GM23338 (cell line): ENCODE results near the gene TMA16. TPM values are rescaled to one million over a fixed set of nuclear protein-coding genes. Genes with fewer than 3 reads are reported as not detected.

Experiments
- ATAC-seq: fragments of 200-7000 bp; cut with Tn5 transposase; 3 replicates; pipeline ENCODE4 v1.9.1; 2020
- DNase-seq: peaks from one replicate; pipeline ENCODE4 v3.0.0-alpha.2; 2015; ENCODE audit warnings: low spot score
- H2AFZ ChIP-seq: fragments of 200-600 bp; sonication (generic); 2 replicates; pipeline ENCODE4 v1.8.0; 2016; ENCODE audit warnings: antibody characterized with exemption, mild to moderate bottlenecking, moderate library complexity
- H3F3A ChIP-seq: fragments of 200-600 bp; sonication (generic); replicated peaks from 2 replicates; pipeline ENCODE4 v1.8.0; 2017; ENCODE audit warnings: antibody characterized with exemption, mixed run types, low read depth
- H3K27ac ChIP-seq: fragments of 200-600 bp; sonication (generic); 2 replicates; pipeline ENCODE4 v1.6.1; 2016; ENCODE audit warnings: low read depth
- H3K27me3 ChIP-seq: fragments of 200-600 bp; sonication (generic); 2 replicates; pipeline ENCODE4 v1.8.0; 2016; ENCODE audit warnings: mild to moderate bottlenecking, mixed run types, moderate library complexity; ENCODE audit not compliant: insufficient read depth
- H3K36me3 ChIP-seq: fragments of 200-600 bp; sonication (generic); 2 replicates; pipeline ENCODE4 v1.8.0; 2016; ENCODE audit warnings: mild to moderate bottlenecking; ENCODE audit not compliant: insufficient read depth
- H3K4me1 ChIP-seq: fragments of 200-600 bp; sonication (generic); 2 replicates; pipeline ENCODE4 v1.8.0; 2016; ENCODE audit warnings: mild to moderate bottlenecking, moderate library complexity; ENCODE audit not compliant: insufficient read depth
- H3K4me2 ChIP-seq: fragments of 200-600 bp; sonication (generic); 2 replicates; pipeline ENCODE4 v1.7.1; 2017; ENCODE audit warnings: mixed run types
- H3K4me3 ChIP-seq: fragments of 200-600 bp; sonication (generic); 2 replicates; pipeline ENCODE4 v1.6.1; 2016; ENCODE audit warnings: mixed run types
- H3K79me2 ChIP-seq: fragments of 200-600 bp; sonication (generic); replicated peaks from 2 replicates; pipeline ENCODE4 v1.8.0; 2017; ENCODE audit warnings: mild to moderate bottlenecking; ENCODE audit not compliant: insufficient read depth
- H3K9me2 ChIP-seq: fragments of 200-600 bp; sonication (generic); 2 replicates; pipeline ENCODE4 v1.8.0; 2017; ENCODE audit not compliant: insufficient read depth
- H4K20me1 ChIP-seq: fragments of 200-600 bp; sonication (generic); replicated peaks from 2 replicates; pipeline ENCODE4 v1.8.0; 2017; ENCODE audit warnings: mild to moderate bottlenecking; ENCODE audit not compliant: insufficient read depth
- H3K27ac Mint-ChIP-seq: 2 replicates; pipeline ENCODE4 v1.8.0; 2020; ENCODE audit warnings: inconsistent platforms, mild to moderate bottlenecking, moderate library complexity, mixed read lengths
- H3K27me3 Mint-ChIP-seq: 3 replicates; pipeline ENCODE4 v1.8.0; 2022; ENCODE audit warnings: low read depth, mild to moderate bottlenecking, moderate library complexity, mixed read lengths, inconsistent platforms; ENCODE audit not compliant: insufficient read depth, poor library complexity
- H3K36me3 Mint-ChIP-seq: 3 replicates; pipeline ENCODE4 v1.8.0; 2021; ENCODE audit warnings: low read depth, mild to moderate bottlenecking, inconsistent platforms, moderate library complexity, mixed read lengths
- H3K4me1 Mint-ChIP-seq: 3 replicates; pipeline ENCODE4 v1.8.0; 2020; ENCODE audit warnings: mild to moderate bottlenecking, inconsistent platforms, mixed read lengths
- H3K4me3 Mint-ChIP-seq: 3 replicates; pipeline ENCODE4 v1.8.0; 2021; ENCODE audit warnings: moderate library complexity, mild to moderate bottlenecking, inconsistent platforms, mixed read lengths
- H3K9me3 Mint-ChIP-seq: 3 replicates; pipeline ENCODE4 v1.8.0; 2020; ENCODE audit warnings: moderate library complexity, mild to moderate bottlenecking, inconsistent platforms, mixed read lengths
- polyA plus RNA-seq: library from polyadenylated mRNA; unstranded; fragments of >200 nt; fragmentation: Nextera tagmentation; extraction: Ambion mirVana; gene quantifications from 2 replicates; pipeline ENCODE4 v1.2.1, GENCODE V29; 2016
- total RNA-seq: library from RNA; depleted of rRNA; stranded (reverse); fragments of >200 nt; shearing (Covaris generic); gene quantifications from 2 replicates; pipeline ENCODE4 v1.2.3, GENCODE V29; 2014
- TF ChIP-seq, protein P1 (sequence below): fragments of 250-450 bp; sonication (Bioruptor Pico); IDR thresholded peaks from 2 replicates; pipeline ENCODE4 v1.5.0; 2020; ENCODE audit warnings: mild to moderate bottlenecking, moderate library complexity
- TF ChIP-seq, protein P2 (sequence below), 2 experiments: fragments of 200-600 bp in 1 of 2; sonication (generic) in 1 of 2; conservative IDR thresholded peaks; 2 replicates each; pipeline versions ENCODE4 v1.5.1 to v1.6.1; 2016 to 2017; ENCODE audit warnings: antibody characterized with exemption in 2 of 2, low read depth in 2 of 2, mild to moderate bottlenecking in 2 of 2, moderate library complexity in 1 of 2

Gene TMA16
- total and polyA plus RNA-seq, 2 experiments from 2014 or later: 46.4 to 96.1 TPM

- Histone ChIP-seq H3K36me3 (no peaks in the 10 kb centered on the region), H3F3A (no peaks in the 10 kb centered on the region), H2AFZ (no peak overlapping the region), H3K9me2 (no peaks in the 10 kb centered on the region), H3K4me1 (no peaks in the 10 kb centered on the region), H3K27ac (no peak overlapping the region), H3K4me3 (no peak overlapping the region), H4K20me1 (no peaks in the 10 kb centered on the region), H3K79me2 (no peaks in the 10 kb centered on the region), H3K27me3 (no peaks in the 10 kb centered on the region), H3K4me2 (no peak overlapping the region)
- TF ChIP-seq, protein P1, sequence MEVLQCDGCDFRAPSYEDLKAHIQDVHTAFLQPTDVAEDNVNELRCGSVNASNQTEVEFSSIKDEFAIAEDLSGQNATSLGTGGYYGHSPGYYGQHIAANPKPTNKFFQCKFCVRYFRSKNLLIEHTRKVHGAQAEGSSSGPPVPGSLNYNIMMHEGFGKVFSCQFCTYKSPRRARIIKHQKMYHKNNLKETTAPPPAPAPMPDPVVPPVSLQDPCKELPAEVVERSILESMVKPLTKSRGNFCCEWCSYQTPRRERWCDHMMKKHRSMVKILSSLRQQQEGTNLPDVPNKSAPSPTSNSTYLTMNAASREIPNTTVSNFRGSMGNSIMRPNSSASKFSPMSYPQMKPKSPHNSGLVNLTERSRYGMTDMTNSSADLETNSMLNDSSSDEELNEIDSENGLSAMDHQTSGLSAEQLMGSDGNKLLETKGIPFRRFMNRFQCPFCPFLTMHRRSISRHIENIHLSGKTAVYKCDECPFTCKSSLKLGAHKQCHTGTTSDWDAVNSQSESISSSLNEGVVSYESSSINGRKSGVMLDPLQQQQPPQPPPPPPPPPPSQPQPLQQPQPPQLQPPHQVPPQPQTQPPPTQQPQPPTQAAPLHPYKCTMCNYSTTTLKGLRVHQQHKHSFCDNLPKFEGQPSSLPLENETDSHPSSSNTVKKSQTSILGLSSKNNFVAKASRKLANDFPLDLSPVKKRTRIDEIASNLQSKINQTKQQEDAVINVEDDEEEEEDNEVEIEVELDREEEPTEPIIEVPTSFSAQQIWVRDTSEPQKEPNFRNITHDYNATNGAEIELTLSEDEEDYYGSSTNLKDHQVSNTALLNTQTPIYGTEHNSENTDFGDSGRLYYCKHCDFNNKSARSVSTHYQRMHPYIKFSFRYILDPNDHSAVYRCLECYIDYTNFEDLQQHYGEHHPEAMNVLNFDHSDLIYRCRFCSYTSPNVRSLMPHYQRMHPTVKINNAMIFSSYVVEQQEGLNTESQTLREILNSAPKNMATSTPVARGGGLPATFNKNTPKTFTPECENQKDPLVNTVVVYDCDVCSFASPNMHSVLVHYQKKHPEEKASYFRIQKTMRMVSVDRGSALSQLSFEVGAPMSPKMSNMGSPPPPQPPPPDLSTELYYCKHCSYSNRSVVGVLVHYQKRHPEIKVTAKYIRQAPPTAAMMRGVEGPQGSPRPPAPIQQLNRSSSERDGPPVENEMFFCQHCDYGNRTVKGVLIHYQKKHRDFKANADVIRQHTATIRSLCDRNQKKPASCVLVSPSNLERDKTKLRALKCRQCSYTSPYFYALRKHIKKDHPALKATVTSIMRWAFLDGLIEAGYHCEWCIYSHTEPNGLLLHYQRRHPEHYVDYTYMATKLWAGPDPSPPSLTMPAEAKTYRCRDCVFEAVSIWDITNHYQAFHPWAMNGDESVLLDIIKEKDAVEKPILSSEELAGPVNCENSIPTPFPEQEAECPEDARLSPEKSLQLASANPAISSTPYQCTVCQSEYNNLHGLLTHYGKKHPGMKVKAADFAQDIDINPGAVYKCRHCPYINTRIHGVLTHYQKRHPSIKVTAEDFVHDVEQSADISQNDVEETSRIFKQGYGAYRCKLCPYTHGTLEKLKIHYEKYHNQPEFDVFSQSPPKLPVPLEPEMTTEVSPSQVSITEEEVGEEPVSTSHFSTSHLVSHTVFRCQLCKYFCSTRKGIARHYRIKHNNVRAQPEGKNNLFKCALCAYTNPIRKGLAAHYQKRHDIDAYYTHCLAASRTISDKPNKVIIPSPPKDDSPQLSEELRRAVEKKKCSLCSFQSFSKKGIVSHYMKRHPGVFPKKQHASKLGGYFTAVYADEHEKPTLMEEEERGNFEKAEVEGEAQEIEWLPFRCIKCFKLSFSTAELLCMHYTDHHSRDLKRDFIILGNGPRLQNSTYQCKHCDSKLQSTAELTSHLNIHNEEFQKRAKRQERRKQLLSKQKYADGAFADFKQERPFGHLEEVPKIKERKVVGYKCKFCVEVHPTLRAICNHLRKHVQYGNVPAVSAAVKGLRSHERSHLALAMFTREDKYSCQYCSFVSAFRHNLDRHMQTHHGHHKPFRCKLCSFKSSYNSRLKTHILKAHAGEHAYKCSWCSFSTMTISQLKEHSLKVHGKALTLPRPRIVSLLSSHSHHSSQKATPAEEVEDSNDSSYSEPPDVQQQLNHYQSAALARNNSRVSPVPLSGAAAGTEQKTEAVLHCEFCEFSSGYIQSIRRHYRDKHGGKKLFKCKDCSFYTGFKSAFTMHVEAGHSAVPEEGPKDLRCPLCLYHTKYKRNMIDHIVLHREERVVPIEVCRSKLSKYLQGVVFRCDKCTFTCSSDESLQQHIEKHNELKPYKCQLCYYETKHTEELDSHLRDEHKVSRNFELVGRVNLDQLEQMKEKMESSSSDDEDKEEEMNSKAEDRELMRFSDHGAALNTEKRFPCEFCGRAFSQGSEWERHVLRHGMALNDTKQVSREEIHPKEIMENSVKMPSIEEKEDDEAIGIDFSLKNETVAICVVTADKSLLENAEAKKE (CRISPR knock-in tag): no peak
- TF ChIP-seq, protein P2, sequence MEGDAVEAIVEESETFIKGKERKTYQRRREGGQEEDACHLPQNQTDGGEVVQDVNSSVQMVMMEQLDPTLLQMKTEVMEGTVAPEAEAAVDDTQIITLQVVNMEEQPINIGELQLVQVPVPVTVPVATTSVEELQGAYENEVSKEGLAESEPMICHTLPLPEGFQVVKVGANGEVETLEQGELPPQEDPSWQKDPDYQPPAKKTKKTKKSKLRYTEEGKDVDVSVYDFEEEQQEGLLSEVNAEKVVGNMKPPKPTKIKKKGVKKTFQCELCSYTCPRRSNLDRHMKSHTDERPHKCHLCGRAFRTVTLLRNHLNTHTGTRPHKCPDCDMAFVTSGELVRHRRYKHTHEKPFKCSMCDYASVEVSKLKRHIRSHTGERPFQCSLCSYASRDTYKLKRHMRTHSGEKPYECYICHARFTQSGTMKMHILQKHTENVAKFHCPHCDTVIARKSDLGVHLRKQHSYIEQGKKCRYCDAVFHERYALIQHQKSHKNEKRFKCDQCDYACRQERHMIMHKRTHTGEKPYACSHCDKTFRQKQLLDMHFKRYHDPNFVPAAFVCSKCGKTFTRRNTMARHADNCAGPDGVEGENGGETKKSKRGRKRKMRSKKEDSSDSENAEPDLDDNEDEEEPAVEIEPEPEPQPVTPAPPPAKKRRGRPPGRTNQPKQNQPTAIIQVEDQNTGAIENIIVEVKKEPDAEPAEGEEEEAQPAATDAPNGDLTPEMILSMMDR (conservative IDR thresholded peaks at IDR 0.05; ENCODE audit: low read depth in 2 of 2): peak; percentile 83 to 86
- Mint-ChIP-seq H3K27ac (no peak overlapping the region), H3K36me3 (no peaks in the 10 kb centered on the region), H3K4me1 (no peaks in the 10 kb centered on the region; the same call in 2 of the 3 replicates), H3K9me3 (no peaks in the 10 kb centered on the region), H3K4me3 (no peak overlapping the region), H3K27me3 (no peaks in the 10 kb centered on the region)
- DNase-seq (peak; percentile 68), ATAC-seq (peak; percentile 25)
Observed at GRCh38 chr4:163548481-163549243, 54.2 kb downstream of the TMA16 start.
